Lower leg skin (tissue), 4 donors: ENCODE data around the gene ZNF106. TPM values are rescaled to one million over a fixed set of nuclear protein-coding genes. Genes with fewer than 3 reads are reported as not detected.

Experiments
- DNase-seq, 2 donors: peaks; one replicate each; pipeline ENCODE4 v3.0.0-alpha.2; 2019; ENCODE audit warnings: low spot score in 2 of 2
- H3K4me3 ChIP-seq: fragments of 200-600 bp; sonication (generic); 2 replicates; pipeline ENCODE4 v1.5.1; 2017; ENCODE audit warnings: mild to moderate bottlenecking, low read depth; ENCODE audit not compliant: poor library complexity, severe bottlenecking
- CTCF ChIP-seq, 3 donors: fragments of 450-650 bp; IDR thresholded peaks; one replicate each; pipeline ENCODE4 v1.5.1; 2016; ENCODE audit warnings: antibody characterized with exemption in 3 of 3, mild to moderate bottlenecking in 3 of 3, moderate library complexity in 2 of 3
- POLR2A ChIP-seq, 2 donors: fragments of 450-650 bp; IDR thresholded peaks; one replicate each; pipeline ENCODE4 v1.6.1; 2016 to 2017; ENCODE audit warnings: antibody characterized with exemption in 2 of 2, mild to moderate bottlenecking in 1 of 2, moderate library complexity in 1 of 2
- WGBS, 2 donors: methylation state at CpG; one replicate each; pipeline ENCODE4 v1.1.5; 2018; 5-methylcytosine and 5-hydroxymethylcytosine counted together
- intact Hi-C: fragments of 100-400 bp; cut with DNase I; formaldehyde crosslinking; loops from one replicate; pipeline ENCODE4 v1.15.0; 2023; ENCODE audit warnings: low total_unique reads
- total RNA-seq, 4 donors: library from RNA; depleted of rRNA; stranded (reverse); fragments of >200 nt; gene quantifications; one replicate each; pipeline ENCODE4 v1.1.0, GENCODE V29; 2016

The ZNF106 gene
- total RNA-seq, 4 donors from 2014 or later = 23.1 to 40.0 (median 31.1) TPM

GRCh38 chr15:42378011-42378410 is 112.9 kb downstream of the ZNF106 start:
- no peak overlapping the region for H3K4me3 ChIP-seq
- TF ChIP-seq CTCF (IDR thresholded peaks at IDR 0.05) (no peak), POLR2A (IDR thresholded peaks at IDR 0.05) (no peak)
- intact Hi-C loops = no loop called here
- 86 to 88% methylated on average over 8 of the region's 8 CpGs for WGBS, 2 donors
- no peak for DNase-seq

GRCh38 chr15:42375941-42376340 is 115.0 kb downstream of the ZNF106 start:
- no peak overlapping the region for H3K4me3 ChIP-seq
- intact Hi-C loops = no loop called here
- WGBS, 2 donors = 62 to 65% methylated on average over 4 of the region's 4 CpGs
- TF ChIP-seq CTCF (IDR thresholded peaks at IDR 0.05) = no peak
- TF ChIP-seq POLR2A (IDR thresholded peaks at IDR 0.05) = no peak
- DNase-seq = no peak

- H3K4me3 ChIP-seq = no peak overlapping the region
- no peak for DNase-seq
- 95 to 99% methylated on average over 5 of the region's 5 CpGs for WGBS, 2 donors
- TF ChIP-seq CTCF (IDR thresholded peaks at IDR 0.05) (no peak), POLR2A (IDR thresholded peaks at IDR 0.05) (no peak)
- intact Hi-C loops = no loop called here
Observed at GRCh38 chr15:42375252-42375651, 115.7 kb downstream of the ZNF106 start.

- no peak for DNase-seq
- intact Hi-C loops = no loop called here
- TF ChIP-seq CTCF (IDR thresholded peaks at IDR 0.05) (no peak), POLR2A (IDR thresholded peaks at IDR 0.05) (no peak)
- WGBS, 2 donors = 95 to 100% methylated on average over 1 of the region's 1 CpG
- no peak overlapping the region for H3K4me3 ChIP-seq
Observed at GRCh38 chr15:42374810-42375209, 116.1 kb downstream of the ZNF106 start.

GRCh38 chr15:42373936-42374335 is 117.0 kb downstream of the ZNF106 start:
- WGBS, 2 donors = 92 to 97% methylated on average over 4 of the region's 4 CpGs

More at GRCh38 chr15:42373936-42374335, 117.0 kb downstream of the ZNF106 start:
- intact Hi-C loops = no loop called here
- TF ChIP-seq CTCF (IDR thresholded peaks at IDR 0.05) (no peak), POLR2A (IDR thresholded peaks at IDR 0.05) (no peak)
- no peak overlapping the region for H3K4me3 ChIP-seq
- no peak for DNase-seq
